WTC11 (cell line): ENCODE measurements around the gene DCAF11. TPM values are rescaled to one million over a fixed set of nuclear protein-coding genes. Genes with fewer than 3 reads are reported as not detected.

Source experiments
- ATAC-seq: fragments of 200-7000 bp; cut with Tn5 transposase; 2 replicates; pipeline ENCODE4 v1.10.0; 2021; ENCODE audit warnings: mild to moderate bottlenecking, moderate library complexity
- CTCF ChIA-PET: fragments of 300-600 bp; sonication (Branson Sonifier 250); formaldehyde crosslinking; loops from one replicate; lab custom pipeline; 2021; ENCODE audit warnings: antibody characterized with exemption; lab: Charles Lee
- POLR2A ChIA-PET: fragments of 350-600 bp; sonication (Branson Sonifier 250); formaldehyde crosslinking; loops from one replicate; lab custom pipeline; 2021; ENCODE audit warnings: antibody characterized with exemption; lab: Charles Lee
- DNase-seq: peaks from one replicate; pipeline ENCODE4 v3.0.0; 2021; ENCODE audit warnings: low spot score
- H3K27ac Mint-ChIP-seq: 2 replicates; pipeline ENCODE4 v1.8.0; 2021; ENCODE audit warnings: mixed read lengths
- H3K27me3 Mint-ChIP-seq: 2 replicates; pipeline ENCODE4 v1.8.0; 2021; ENCODE audit warnings: low read depth, mild to moderate bottlenecking, moderate library complexity, mixed read lengths
- H3K36me3 Mint-ChIP-seq: 2 replicates; pipeline ENCODE4 v1.8.0; 2021; ENCODE audit warnings: mixed read lengths
- H3K4me1 Mint-ChIP-seq: 2 replicates; pipeline ENCODE4 v1.8.0; 2022; ENCODE audit warnings: mixed read lengths
- H3K4me3 Mint-ChIP-seq: 2 replicates; pipeline ENCODE4 v1.8.0; 2021; ENCODE audit warnings: mild to moderate bottlenecking, moderate library complexity, mixed read lengths
- H3K9me3 Mint-ChIP-seq: 2 replicates; pipeline ENCODE4 v1.8.0; 2021; ENCODE audit warnings: mixed read lengths
- ATF1 ChIP-seq: sonication (generic); formaldehyde crosslinking; IDR thresholded peaks from 2 replicates; pipeline ENCODE4 v1.8.1; 2023; ENCODE audit warnings: mild to moderate bottlenecking, moderate library complexity, missing genetic modification reagents
- ATF3 ChIP-seq: sonication (generic); formaldehyde crosslinking; conservative IDR thresholded peaks from 2 replicates; pipeline ENCODE4 v1.8.1; 2022; ENCODE audit warnings: mild to moderate bottlenecking, missing genetic modification reagents
- CBFB ChIP-seq: sonication (generic); formaldehyde crosslinking; IDR thresholded peaks from 2 replicates; pipeline ENCODE4 v1.8.1; 2022; ENCODE audit warnings: mild to moderate bottlenecking, low read depth, missing genetic modification reagents
- E2F4 ChIP-seq: sonication (generic); formaldehyde crosslinking; IDR thresholded peaks from 2 replicates; pipeline ENCODE4 v1.8.1; 2022; ENCODE audit warnings: low read depth, mild to moderate bottlenecking, moderate library complexity, missing genetic modification reagents, borderline replicate concordance
- ESRRA ChIP-seq: sonication (generic); formaldehyde crosslinking; IDR thresholded peaks from 2 replicates; pipeline ENCODE4 v1.8.1; 2022; ENCODE audit warnings: mild to moderate bottlenecking, missing genetic modification reagents, borderline replicate concordance
- FOXP1 ChIP-seq: sonication (generic); formaldehyde crosslinking; IDR thresholded peaks from 2 replicates; pipeline ENCODE4 v1.8.0; 2022; ENCODE audit warnings: missing genetic modification reagents, mild to moderate bottlenecking, moderate library complexity, borderline replicate concordance
- GABPB1 ChIP-seq: sonication (generic); formaldehyde crosslinking; IDR thresholded peaks from 2 replicates; pipeline ENCODE4 v1.8.1; 2023; ENCODE audit warnings: mild to moderate bottlenecking, missing genetic modification reagents
- HMGXB4 ChIP-seq: sonication (generic); formaldehyde crosslinking; IDR thresholded peaks from 2 replicates; pipeline ENCODE4 v1.8.1; 2023; ENCODE audit warnings: mild to moderate bottlenecking, moderate library complexity, missing genetic modification reagents
- JUN ChIP-seq: sonication (generic); formaldehyde crosslinking; IDR thresholded peaks from 2 replicates; pipeline ENCODE4 v1.8.0; 2023; ENCODE audit warnings: mild to moderate bottlenecking, missing genetic modification reagents
- MAX ChIP-seq: sonication (generic); formaldehyde crosslinking; IDR thresholded peaks from 2 replicates; pipeline ENCODE4 v1.8.0; 2022; ENCODE audit warnings: mild to moderate bottlenecking, missing genetic modification reagents
- MXD4 ChIP-seq: fragments of 250-450 bp; sonication (Bioruptor Pico); IDR thresholded peaks from 2 replicates; pipeline ENCODE4 v1.8.0; 2021; ENCODE audit warnings: mild to moderate bottlenecking, moderate library complexity, borderline replicate concordance
- MYBL2 ChIP-seq: sonication (generic); formaldehyde crosslinking; IDR thresholded peaks from 2 replicates; pipeline ENCODE4 v1.8.1; 2023; ENCODE audit warnings: mild to moderate bottlenecking, moderate library complexity, missing genetic modification reagents
- NFYB ChIP-seq: sonication (generic); formaldehyde crosslinking; conservative IDR thresholded peaks from 2 replicates; pipeline ENCODE4 v1.8.0; 2022; ENCODE audit warnings: low read depth, missing genetic modification reagents
- PRDM15 ChIP-seq: sonication (generic); formaldehyde crosslinking; IDR thresholded peaks from 2 replicates; pipeline ENCODE4 v1.8.0; 2022; ENCODE audit warnings: missing genetic modification reagents
- SOX15 ChIP-seq: fragments of 250-450 bp; sonication (Bioruptor Pico); IDR thresholded peaks from 2 replicates; pipeline ENCODE4 v1.9.0; 2021; ENCODE audit warnings: mild to moderate bottlenecking
- TEAD1 ChIP-seq: sonication (generic); formaldehyde crosslinking; IDR thresholded peaks from 2 replicates; pipeline ENCODE4 v1.8.0; 2022; ENCODE audit warnings: mild to moderate bottlenecking, missing genetic modification reagents
- ZNF263 ChIP-seq: sonication (generic); formaldehyde crosslinking; IDR thresholded peaks from 2 replicates; pipeline ENCODE4 v1.8.1; 2022; ENCODE audit warnings: low read depth, mild to moderate bottlenecking, moderate library complexity, missing genetic modification reagents
- ZNF281 ChIP-seq: sonication (generic); formaldehyde crosslinking; IDR thresholded peaks from 2 replicates; pipeline ENCODE4 v1.8.0; 2023; ENCODE audit warnings: mild to moderate bottlenecking, missing genetic modification reagents
- ZNF396 ChIP-seq: fragments of 250-450 bp; sonication (Bioruptor Pico); IDR thresholded peaks from 2 replicates; pipeline ENCODE4 v1.8.0; 2021; ENCODE audit warnings: mild to moderate bottlenecking, moderate library complexity, borderline replicate concordance
- ZNF423 ChIP-seq: fragments of 250-450 bp; sonication (Bioruptor Pico); IDR thresholded peaks from 2 replicates; pipeline ENCODE4 v2.1.2; 2022; ENCODE audit warnings: mild to moderate bottlenecking, moderate library complexity
- ZSCAN18 ChIP-seq: fragments of 250-450 bp; sonication (Bioruptor Pico); IDR thresholded peaks from 2 replicates; pipeline ENCODE4 v2.1.2; 2022; ENCODE audit warnings: mild to moderate bottlenecking, moderate library complexity
- total RNA-seq: library from RNA; stranded (reverse); gene quantifications from 3 replicates; pipeline ENCODE4 v1.2.3, GENCODE V29; 2021
- TF ChIP-seq, protein P1 (sequence below): fragments of 250-450 bp; sonication (Bioruptor Pico); IDR thresholded peaks from 2 replicates; pipeline ENCODE4 v1.9.0; 2021; ENCODE audit warnings: mild to moderate bottlenecking
- TF ChIP-seq, protein P2 (sequence below): sonication (generic); formaldehyde crosslinking; IDR thresholded peaks from 2 replicates; pipeline ENCODE4 v1.8.1; 2022; ENCODE audit warnings: mild to moderate bottlenecking, moderate library complexity, missing genetic modification reagents

DCAF11 gene
- total RNA-seq, 1 experiment from 2014 or later, result 73.6 TPM

DNA sequence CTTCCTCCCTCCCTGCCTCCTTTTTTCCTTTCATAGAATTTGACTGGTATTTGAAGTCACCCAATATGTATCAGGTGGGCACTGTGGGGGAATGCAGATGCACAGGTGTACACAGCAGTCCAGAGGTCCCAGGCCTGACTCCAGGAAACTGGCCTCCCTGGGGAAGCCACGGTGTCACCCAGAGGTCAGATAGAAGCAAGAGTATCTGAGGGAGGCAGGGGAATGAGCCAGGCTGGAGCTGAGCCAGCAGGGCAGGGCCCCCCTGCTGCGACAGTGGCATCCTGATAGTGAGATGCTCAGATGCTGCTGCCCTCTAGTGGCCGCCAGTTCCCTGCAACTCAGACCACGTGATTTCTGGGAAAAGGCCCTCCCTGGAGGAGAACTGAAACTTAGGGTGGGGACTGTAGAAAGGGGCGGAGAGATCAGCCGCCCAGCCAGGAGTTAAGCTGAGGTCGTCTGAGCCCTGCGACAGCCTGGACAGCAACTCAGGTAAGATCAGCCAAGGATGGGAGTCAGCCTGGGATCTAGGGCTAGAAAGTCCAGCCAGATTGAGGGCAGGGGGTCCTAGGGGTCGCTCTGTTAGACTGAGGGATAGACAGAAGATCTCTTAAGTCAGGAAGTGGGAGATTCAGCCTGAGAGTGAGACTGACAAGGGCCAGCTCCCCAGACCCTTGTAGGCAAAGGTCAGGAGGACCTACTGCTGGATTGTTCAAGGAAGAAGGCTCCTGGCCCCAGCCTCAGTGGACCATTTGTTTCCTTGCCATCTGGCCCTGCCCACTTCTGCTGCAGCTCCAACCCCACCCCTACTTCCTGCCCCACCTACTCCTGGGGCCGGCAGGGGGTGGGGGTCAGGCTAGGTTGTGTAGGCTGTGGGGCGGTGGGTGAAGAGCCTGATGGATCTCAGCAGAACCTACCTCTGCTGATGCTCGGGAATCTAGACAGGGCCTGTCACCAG lies 46.5 kb downstream of the DCAF11 start, which contains the start of gene IRF9 (continued):
- TF ChIP-seq PRDM15 (CRISPR knock-in tag) (no peak), FOXP1 (CRISPR knock-in tag) (no peak), GABPB1 (peak; percentile 96), MYBL2 (no peak), ESRRA (no peak), SOX15 (CRISPR knock-in tag) (no peak), E2F4 (CRISPR knock-in tag) (no peak), ZNF281 (CRISPR knock-in tag) (no peak), ZNF396 (no peak), ZNF263 (CRISPR knock-in tag) (no peak), HMGXB4 (peak; percentile 78; the same call in 1 of the 2 replicates), ATF1 (no peak), ZNF423 (CRISPR knock-in tag) (no peak)
- TF ChIP-seq, protein P1, sequence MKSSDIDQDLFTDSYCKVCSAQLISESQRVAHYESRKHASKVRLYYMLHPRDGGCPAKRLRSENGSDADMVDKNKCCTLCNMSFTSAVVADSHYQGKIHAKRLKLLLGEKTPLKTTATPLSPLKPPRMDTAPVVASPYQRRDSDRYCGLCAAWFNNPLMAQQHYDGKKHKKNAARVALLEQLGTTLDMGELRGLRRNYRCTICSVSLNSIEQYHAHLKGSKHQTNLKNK (CRISPR knock-in tag), result no peak; the same call in 1 of the 2 replicates

GRCh38 chr14:24162093-24162492 lies 47.5 kb downstream of the DCAF11 start:
- H3K4me3 Mint-ChIP-seq, result peak overlapping the region; percentile 70; the same call in 1 of the 2 replicates
- ATAC-seq, result no peak
- H3K27me3 Mint-ChIP-seq, result no peaks in the 10 kb centered on the region
- peaks cover 27% of the 10 kb centered on the region for H3K36me3 Mint-ChIP-seq
- DNase-seq, result no peak
- ChIA-PET CTCF (interaction anchor here (1.0 to 2.7 kb wide), 15 partner anchors 11 to 269 kb away, joined by 3 to 55 read pairs (median 7); partner anchors contain the start of genes CHMP4A, CIDEB, DCAF11 and IPO4), POLR2A (interaction anchor here (1.3 to 2.2 kb wide), 4 partner anchors 15 to 80 kb away, joined by 4 to 10 read pairs (median 6); partner anchors contain the start of genes CHMP4A, IPO4, PSME2 and RNF31)
- H3K27ac Mint-ChIP-seq, result no peak overlapping the region
- no peaks in the 10 kb centered on the region for H3K9me3 Mint-ChIP-seq
- peaks cover 13% of the 10 kb centered on the region for H3K4me1 Mint-ChIP-seq
- TF ChIP-seq TEAD1 (CRISPR knock-in tag) (no peak), CBFB (CRISPR knock-in tag) (no peak), MAX (no peak), NFYB (CRISPR knock-in tag) (no peak), JUN (CRISPR knock-in tag) (no peak), ATF3 (CRISPR knock-in tag) (no peak), ZSCAN18 (no peak), MXD4 (CRISPR knock-in tag) (no peak), GABPB1 (no peak)
- TF ChIP-seq, protein P2, sequence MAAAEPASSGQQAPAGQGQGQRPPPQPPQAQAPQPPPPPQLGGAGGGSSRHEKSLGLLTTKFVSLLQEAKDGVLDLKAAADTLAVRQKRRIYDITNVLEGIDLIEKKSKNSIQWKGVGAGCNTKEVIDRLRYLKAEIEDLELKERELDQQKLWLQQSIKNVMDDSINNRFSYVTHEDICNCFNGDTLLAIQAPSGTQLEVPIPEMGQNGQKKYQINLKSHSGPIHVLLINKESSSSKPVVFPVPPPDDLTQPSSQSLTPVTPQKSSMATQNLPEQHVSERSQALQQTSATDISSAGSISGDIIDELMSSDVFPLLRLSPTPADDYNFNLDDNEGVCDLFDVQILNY (CRISPR knock-in tag), result no peak
